Lung (tissue), 12 donors: ENCODE results near the gene PTPRD. TPM values are rescaled to one million over a fixed set of nuclear protein-coding genes. Genes with fewer than 3 reads are reported as not detected.

Source experiments
- ATAC-seq: fragments of 200-7000 bp; cut with Tn5 transposase; one replicate; pipeline ENCODE4 v1.9.1; 2020; ENCODE audit warnings: moderate number of reproducible peaks; ENCODE audit not compliant: insufficient read depth, low FRiP score
- DNase-seq, 3 donors: peaks; one replicate each; pipeline ENCODE4 v3.0.0-alpha.2; 2013 to 2017
- H3K27ac ChIP-seq, 2 donors: one replicate each; pipeline ENCODE4 v1.5.1; 2013; ENCODE audit warnings: mild to moderate bottlenecking in 2 of 2, moderate library complexity in 2 of 2, control low read depth in 1 of 2, inconsistent platforms in 1 of 2, low read depth in 1 of 2, low read length in 1 of 2
- H3K27me3 ChIP-seq, 3 donors: one replicate each; pipeline ENCODE4 v1.5.1; 2013; ENCODE audit warnings: low read length in 2 of 3; ENCODE audit not compliant: control insufficient read depth in 3 of 3, insufficient read depth in 3 of 3
- H3K36me3 ChIP-seq, 4 donors: one replicate each; pipeline ENCODE4 v1.5.1; 2013; ENCODE audit warnings: low read length in 4 of 4, mild to moderate bottlenecking in 1 of 4, moderate library complexity in 1 of 4; ENCODE audit not compliant: control insufficient read depth in 4 of 4, insufficient read depth in 4 of 4
- H3K4me1 ChIP-seq, 5 donors: one replicate each; pipeline ENCODE4 v1.5.1; 2013; ENCODE audit warnings: low read length in 5 of 5, mild to moderate bottlenecking in 2 of 5, moderate library complexity in 1 of 5; ENCODE audit not compliant: control insufficient read depth in 5 of 5, insufficient read depth in 5 of 5
- H3K4me3 ChIP-seq: one replicate; pipeline ENCODE4 v1.5.1; 2013; ENCODE audit warnings: mild to moderate bottlenecking, control low read depth, moderate library complexity
- H3K9ac ChIP-seq, 2 donors: one replicate each; pipeline ENCODE4 v1.5.1; 2013; ENCODE audit warnings: low read length in 2 of 2, control low read depth in 1 of 2; ENCODE audit not compliant: insufficient read depth in 1 of 2
- H3K9me3 ChIP-seq, 4 donors: one replicate each; pipeline ENCODE4 v1.5.1; 2013; ENCODE audit warnings: low read length in 3 of 4, mild to moderate bottlenecking in 1 of 4, moderate library complexity in 1 of 4; ENCODE audit not compliant: control insufficient read depth in 4 of 4, insufficient read depth in 3 of 4
- CTCF ChIP-seq: IDR thresholded peaks from 2 replicates; pipeline ENCODE4 v1.5.1; 2012; ENCODE audit warnings: mild to moderate bottlenecking; ENCODE audit errors: control extremely low read depth, extremely low read depth
- WGBS, 2 donors: extraction: QIAGEN DNeasy Blood & Tissue Kit; methylation state at CpG; one replicate each; pipeline ENCODE4 v1.1.7; 2013; 5-methylcytosine and 5-hydroxymethylcytosine counted together
- polyA plus RNA-seq, 2 donors: library from polyadenylated mRNA; stranded (reverse); fragments of 200-250 nt; gene quantifications; one replicate each; pipeline ENCODE4 v1.2.1, GENCODE V29; 2013
- total RNA-seq, 2 donors: library from RNA; depleted of rRNA in 1 of 2; stranded (reverse); fragments of >200 nt in 1 of 2; gene quantifications; one replicate each; pipeline ENCODE4 v1.2.1, GENCODE V29; 2014 to 2021
- donor health status: control.
- donor health status: control.
- donor health status: Bipolar disorder and iron deficiency.
- donor health status: healthy.
- donor health status: DM: yes; HTN: yes; CAD: no.

Gene PTPRD
- total and polyA plus RNA-seq, 4 donors: 1.9 to 145 (median 13.7) TPM

GRCh38 chr9:10260501-10260900, 352.3 kb downstream of the PTPRD start:
- Histone ChIP-seq H3K27ac (no peak overlapping the region), H3K4me3 (no peak overlapping the region), H3K4me1 (no peaks in the 10 kb centered on the region), H3K9ac (no peak overlapping the region), H3K36me3 (no peaks in the 10 kb centered on the region), H3K27me3 (no peaks in the 10 kb centered on the region), H3K9me3 (peaks cover 0 to 3% (median 0%) of the 10 kb centered on the region in 4 donors)
- 88 to 91% methylated on average over 1 of the region's 1 CpG for WGBS, 2 donors
- DNase-seq: no peak
- no peak for ATAC-seq
- TF ChIP-seq CTCF: no peak

GRCh38 chr9:10259668-10260067, 353.1 kb downstream of the PTPRD start:
- H3K36me3 ChIP-seq: no peaks in the 10 kb centered on the region
- H3K4me3 ChIP-seq: no peak overlapping the region
- DNase-seq: no peak
- H3K27ac ChIP-seq: no peak overlapping the region
- H3K9me3 ChIP-seq: peaks cover 0 to 3% (median 0%) of the 10 kb centered on the region in 4 donors
- 79 to 86% methylated on average over 4 of the region's 4 CpGs for WGBS, 2 donors
- no peak for ATAC-seq
- H3K4me1 ChIP-seq: peaks cover 0 to under 1% (median 0%) of the 10 kb centered on the region in 5 donors
- no peak for TF ChIP-seq CTCF
- H3K27me3 ChIP-seq: no peaks in the 10 kb centered on the region
- H3K9ac ChIP-seq: no peak overlapping the region

GRCh38 chr9:10255758-10256157, 357.0 kb downstream of the PTPRD start:
- H3K9ac ChIP-seq: no peak overlapping the region
- TF ChIP-seq CTCF: no peak
- H3K9me3 ChIP-seq: no peaks in the 10 kb centered on the region
- H3K27me3 ChIP-seq: no peaks in the 10 kb centered on the region
- no peak overlapping the region for H3K27ac ChIP-seq
- WGBS, 2 donors: 91 to 92% methylated on average over 4 of the region's 4 CpGs
- no peak overlapping the region for H3K4me3 ChIP-seq
- ATAC-seq: no peak
- no peaks in the 10 kb centered on the region for H3K36me3 ChIP-seq
- H3K4me1 ChIP-seq: peaks cover 0 to 9% (median 3%) of the 10 kb centered on the region in 5 donors
- no peak for DNase-seq

- no peaks in the 10 kb centered on the region for H3K9me3 ChIP-seq
- 50 to 68% methylated on average over 3 of the region's 3 CpGs for WGBS, 2 donors
- H3K27ac ChIP-seq: no peak overlapping the region
- H3K4me3 ChIP-seq: no peak overlapping the region
- no peak for TF ChIP-seq CTCF
- H3K9ac ChIP-seq: no peak overlapping the region
- H3K27me3 ChIP-seq: no peaks in the 10 kb centered on the region
- peak in 1 of 3 donors; percentile 17 for DNase-seq
- no peak for ATAC-seq
- H3K4me1 ChIP-seq: peaks cover 0 to 9% (median 3%) of the 10 kb centered on the region in 5 donors
- H3K36me3 ChIP-seq: no peaks in the 10 kb centered on the region
Observed at GRCh38 chr9:10254338-10254737, 358.5 kb downstream of the PTPRD start.
